ENCODE data around the gene BCDIN3D.

Gene BCDIN3D

GRCh38 chr12:49819786-49820185, 23.1 kb downstream of the BCDIN3D start:
- no peak for DNase-seq (ENCODE audit: low read depth)

GRCh38 chr12:49818241-49818895, 24.5 kb downstream of the BCDIN3D start:
- DNase-seq (ENCODE audit: low read depth), result no peak

- no peak for DNase-seq (ENCODE audit: low read depth)
These were observed 29.8 kb downstream of the BCDIN3D start for GRCh38 chr12:49813131-49813530.

GRCh38 chr12:49811961-49812401, 30.9 kb downstream of the BCDIN3D start:
- DNase-seq (ENCODE audit: low read depth), result no peak

GRCh38 chr12:49811136-49811535, 31.8 kb downstream of the BCDIN3D start:
- DNase-seq (ENCODE audit: low read depth), result no peak

- no peak for DNase-seq (ENCODE audit: low read depth)
These were observed 33.0 kb downstream of the BCDIN3D start for GRCh38 chr12:49809906-49810389.

GRCh38 chr12:49809381-49809905, 33.5 kb downstream of the BCDIN3D start:
- no peak for DNase-seq (ENCODE audit: low read depth)

- no peak for DNase-seq (ENCODE audit: low read depth)
These were observed 34.1 kb downstream of the BCDIN3D start for GRCh38 chr12:49808686-49809380.

GRCh38 chr12:49807991-49808580, 34.8 kb downstream of the BCDIN3D start:
- DNase-seq (ENCODE audit: low read depth), result no peak

GRCh38 chr12:49806877-49807276, 36.0 kb downstream of the BCDIN3D start:
- no peak for DNase-seq (ENCODE audit: low read depth)

- no peak for DNase-seq (ENCODE audit: low read depth)
These were observed 36.5 kb downstream of the BCDIN3D start for GRCh38 chr12:49806321-49806813.

GRCh38 chr12:49805409-49805808, 37.5 kb downstream of the BCDIN3D start:
- no peak for DNase-seq (ENCODE audit: low read depth)

- no peak for DNase-seq (ENCODE audit: low read depth)
These were observed 38.1 kb downstream of the BCDIN3D start for GRCh38 chr12:49804821-49805220.

GRCh38 chr12:49803693-49804450, 39.0 kb downstream of the BCDIN3D start:
- no peak for DNase-seq (ENCODE audit: low read depth)

- no peak for DNase-seq (ENCODE audit: low read depth)
These were observed 41.5 kb downstream of the BCDIN3D start for GRCh38 chr12:49801141-49802063.

- DNase-seq (ENCODE audit: low read depth), result no peak
These were observed 42.3 kb downstream of the BCDIN3D start for GRCh38 chr12:49800421-49801140.

GRCh38 chr12:49798934-49799333, 44.0 kb downstream of the BCDIN3D start:
- no peak for DNase-seq (ENCODE audit: low read depth)

GRCh38 chr12:49798248-49798647, 44.7 kb downstream of the BCDIN3D start:
- DNase-seq (ENCODE audit: low read depth), result no peak

GRCh38 chr12:49797449-49797776, 45.5 kb downstream of the BCDIN3D start:
- DNase-seq (ENCODE audit: low read depth), result no peak
